ENCODE results near the gene ARMC9. TPM values are rescaled to one million over a fixed set of nuclear protein-coding genes. Genes with fewer than 3 reads are reported as not detected.

Gene ARMC9
- total RNA-seq, 6 donors from 2014 or later: 26.7 to 145 (median 61.0) TPM

- DNase-seq (no peak), ATAC-seq (ENCODE audit: low FRiP score in 2 of 2) (no peak)
- WGBS, 2 donors: 66 to 72% methylated on average over 3 of the region's 3 CpGs
- Histone ChIP-seq H3K9me3 (peaks cover 0 to 9% (median 2%) of the 10 kb centered on the region in 4 donors), H3K4me3 (no peak overlapping the region), H3K27me3 (peaks cover 0 to 7% (median 0%) of the 10 kb centered on the region in 4 donors), H3K36me3 (no peaks in the 10 kb centered on the region), H3K27ac (no peak overlapping the region), H3K4me1 (peaks cover 10 to 14% (median 13%) of the 10 kb centered on the region in 4 donors)
- TF ChIP-seq EP300 (IDR thresholded peaks at IDR 0.05) (no peak), CTCF (IDR thresholded peaks at IDR 0.05) (no peak), POLR2A (IDR thresholded peaks at IDR 0.05) (no peak), POLR2AphosphoS5 (IDR thresholded peaks at IDR 0.05) (no peak)
Observed at GRCh38 chr2:231411237-231411636, 212.8 kb downstream of the ARMC9 start.

DNA sequence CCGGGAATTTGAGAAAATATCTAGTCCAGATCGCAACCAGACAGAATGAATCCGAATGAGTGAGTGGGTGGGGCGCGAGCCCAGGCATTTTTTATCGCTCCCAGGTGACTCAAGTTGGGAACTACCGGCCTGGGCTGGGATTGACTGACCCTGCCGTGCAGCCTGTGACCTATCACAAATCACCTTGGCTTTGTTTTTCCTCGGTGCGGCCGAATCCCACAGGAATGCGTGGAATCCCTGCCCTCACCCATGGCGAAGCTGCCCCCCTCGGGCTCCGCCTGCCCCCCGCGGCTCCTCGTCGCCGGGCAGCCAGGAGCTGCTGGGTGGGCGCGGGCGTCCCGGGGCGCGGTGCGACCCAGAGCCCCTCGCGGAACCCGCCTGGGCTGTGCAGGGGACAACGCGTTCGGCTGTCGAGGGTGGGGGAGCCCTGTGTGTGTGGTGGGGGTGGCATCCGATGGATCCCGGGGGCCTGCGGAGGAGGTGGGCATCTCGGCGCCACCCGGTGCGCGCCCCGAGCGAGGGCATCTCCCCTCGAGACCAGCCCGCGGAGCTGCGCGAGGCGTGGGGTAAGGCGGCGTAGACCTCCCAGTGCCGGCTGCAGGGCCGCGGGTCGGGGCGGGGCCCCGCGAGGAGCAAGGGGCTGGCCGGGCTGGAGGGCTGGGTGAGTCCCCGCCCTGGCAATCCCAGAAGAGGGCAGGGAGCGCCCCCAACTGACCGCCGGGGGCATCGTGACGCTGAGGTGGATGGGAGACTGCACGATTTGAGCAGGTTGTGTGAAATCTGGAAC is 213.6 kb downstream of the ARMC9 start:
- 6 to 7% methylated on average over 20 to 29 of the region's 67 CpGs for WGBS, 2 donors
- ATAC-seq (ENCODE audit: low FRiP score in 2 of 2): peak; percentile 96 to 99
- peaks cover 0 to 9% (median 2%) of the 10 kb centered on the region in 4 donors for H3K9me3 ChIP-seq
- DNase-seq: peak; percentile 83 to 97
- no peak for TF ChIP-seq EP300 (IDR thresholded peaks at IDR 0.05)
- peak in 2 of 4 donors; percentile 32 to 56 for TF ChIP-seq POLR2A (IDR thresholded peaks at IDR 0.05)
- peak; percentile 68 to 89 (median 84) for TF ChIP-seq CTCF (IDR thresholded peaks at IDR 0.05)
- TF ChIP-seq POLR2AphosphoS5 (IDR thresholded peaks at IDR 0.05): no peak
- H3K4me1 ChIP-seq: peaks cover 10 to 14% (median 12%) of the 10 kb centered on the region in 4 donors
- peaks cover 0 to 7% (median 0%) of the 10 kb centered on the region in 4 donors for H3K27me3 ChIP-seq
- no peaks in the 10 kb centered on the region for H3K36me3 ChIP-seq
- H3K27ac ChIP-seq: peak overlapping the region; percentile 58 to 71 (median 64)
- H3K4me3 ChIP-seq: peak overlapping the region; percentile 5 to 70 (median 60)

GRCh38 chr2:231412618-231412963 is 214.2 kb downstream of the ARMC9 start:
- Histone ChIP-seq H3K27ac (no peak overlapping the region), H3K4me3 (peak overlapping the region; percentile 5 to 70 (median 60)), H3K27me3 (peaks cover 0 to 7% (median 0%) of the 10 kb centered on the region in 4 donors), H3K4me1 (peaks cover 10 to 14% (median 12%) of the 10 kb centered on the region in 4 donors), H3K36me3 (no peaks in the 10 kb centered on the region), H3K9me3 (peaks cover 0 to 9% (median 2%) of the 10 kb centered on the region in 4 donors)
- DNase-seq (no peak), ATAC-seq (ENCODE audit: low FRiP score in 2 of 2) (peak in 1 of 2 donors; percentile 6)
- no peak for TF ChIP-seq EP300 (IDR thresholded peaks at IDR 0.05)
- TF ChIP-seq POLR2AphosphoS5 (IDR thresholded peaks at IDR 0.05): no peak
- TF ChIP-seq CTCF (IDR thresholded peaks at IDR 0.05): peak in 1 of 6 experiments; percentile 0
- 29 to 51% methylated on average over 8 to 9 of the region's 9 CpGs for WGBS, 2 donors

DNA sequence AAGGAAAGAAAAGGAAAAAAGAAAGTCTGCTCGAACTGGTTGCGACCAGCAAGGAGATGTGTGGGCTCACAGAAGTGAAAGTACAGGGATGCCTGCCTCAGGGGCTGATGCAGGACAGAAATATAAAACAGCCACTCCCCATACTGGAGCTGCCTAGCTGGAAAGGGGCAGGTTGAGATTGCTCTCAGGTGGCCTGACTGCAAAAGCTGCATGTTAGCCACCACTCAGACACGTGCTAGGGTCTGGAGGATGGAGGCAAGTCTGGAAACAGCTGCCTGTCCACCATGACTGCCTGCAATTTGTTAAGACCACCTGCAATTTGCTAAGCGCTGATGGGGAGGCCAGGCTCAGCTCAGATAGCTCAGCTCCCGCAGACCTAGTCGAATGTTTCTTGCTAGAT is 215.0 kb downstream of the ARMC9 start:
- Histone ChIP-seq H3K36me3 (no peaks in the 10 kb centered on the region), H3K4me1 (peaks cover 10 to 14% (median 12%) of the 10 kb centered on the region in 4 donors), H3K27ac (no peak overlapping the region), H3K4me3 (no peak overlapping the region), H3K27me3 (peaks cover 0 to 7% (median 0%) of the 10 kb centered on the region in 4 donors), H3K9me3 (peaks cover 0 to 9% (median 2%) of the 10 kb centered on the region in 4 donors)
- 85 to 86% methylated on average over 6 of the region's 6 CpGs for WGBS, 2 donors
- no peak for TF ChIP-seq CTCF (IDR thresholded peaks at IDR 0.05)
- TF ChIP-seq POLR2AphosphoS5 (IDR thresholded peaks at IDR 0.05): no peak
- TF ChIP-seq EP300 (IDR thresholded peaks at IDR 0.05): no peak
- no peak for TF ChIP-seq POLR2A (IDR thresholded peaks at IDR 0.05)
- ATAC-seq (ENCODE audit: low FRiP score in 2 of 2): no peak
- no peak for DNase-seq

All from upper lobe of left lung (tissue), 6 donors.